GM18520 (cell line): Measurements from ENCODE around the gene ARL6IP4.

Experiments
- ATAC-seq: cut with Tn5 transposase; IDR thresholded peaks from one replicate; pipeline ENCODE4 v1.9.1; 2021; ENCODE audit not compliant: unreplicated experiment

The ARL6IP4 gene

DNA sequence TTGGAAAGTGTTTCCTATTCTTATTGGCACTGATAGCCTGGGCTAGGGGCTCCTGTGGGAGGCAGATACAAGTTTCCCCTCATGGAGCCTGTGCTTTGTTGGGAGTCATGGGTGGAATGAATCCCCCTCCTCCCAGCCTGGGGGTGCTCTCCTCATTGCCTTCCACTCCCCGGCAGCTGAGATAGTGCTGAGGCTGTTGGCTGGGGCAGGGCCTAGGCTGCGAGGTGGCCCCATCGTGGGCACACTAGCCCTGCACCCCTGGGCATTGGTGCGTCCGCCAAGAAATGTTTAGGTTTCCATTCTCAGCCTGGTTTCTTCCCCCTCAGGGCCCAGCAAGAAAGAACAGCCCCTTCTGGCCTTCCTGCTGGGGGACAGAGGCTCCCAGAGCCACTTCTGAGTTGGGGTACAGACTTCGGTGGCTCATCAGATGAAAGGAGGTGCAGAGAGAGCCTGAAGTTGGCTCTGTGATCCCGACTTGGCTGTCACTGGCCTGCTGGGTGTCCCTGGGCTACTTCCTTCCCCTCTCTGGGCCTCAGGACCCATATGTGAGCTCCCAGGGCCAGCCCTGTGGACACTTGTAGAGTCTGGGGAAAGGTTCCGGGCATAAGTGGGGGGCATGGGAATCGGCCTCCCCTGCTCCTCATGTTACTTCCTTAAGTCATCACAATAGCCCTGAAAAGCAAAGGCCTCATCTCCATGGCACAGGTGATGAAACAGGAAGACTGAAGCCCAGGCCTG lies 2.7 kb upstream of the ARL6IP4 start:
- no peak for ATAC-seq

- no peak for ATAC-seq
Measured at GRCh38 chr12:122978507-122978955, 1.9 kb upstream of the ARL6IP4 start.

DNA sequence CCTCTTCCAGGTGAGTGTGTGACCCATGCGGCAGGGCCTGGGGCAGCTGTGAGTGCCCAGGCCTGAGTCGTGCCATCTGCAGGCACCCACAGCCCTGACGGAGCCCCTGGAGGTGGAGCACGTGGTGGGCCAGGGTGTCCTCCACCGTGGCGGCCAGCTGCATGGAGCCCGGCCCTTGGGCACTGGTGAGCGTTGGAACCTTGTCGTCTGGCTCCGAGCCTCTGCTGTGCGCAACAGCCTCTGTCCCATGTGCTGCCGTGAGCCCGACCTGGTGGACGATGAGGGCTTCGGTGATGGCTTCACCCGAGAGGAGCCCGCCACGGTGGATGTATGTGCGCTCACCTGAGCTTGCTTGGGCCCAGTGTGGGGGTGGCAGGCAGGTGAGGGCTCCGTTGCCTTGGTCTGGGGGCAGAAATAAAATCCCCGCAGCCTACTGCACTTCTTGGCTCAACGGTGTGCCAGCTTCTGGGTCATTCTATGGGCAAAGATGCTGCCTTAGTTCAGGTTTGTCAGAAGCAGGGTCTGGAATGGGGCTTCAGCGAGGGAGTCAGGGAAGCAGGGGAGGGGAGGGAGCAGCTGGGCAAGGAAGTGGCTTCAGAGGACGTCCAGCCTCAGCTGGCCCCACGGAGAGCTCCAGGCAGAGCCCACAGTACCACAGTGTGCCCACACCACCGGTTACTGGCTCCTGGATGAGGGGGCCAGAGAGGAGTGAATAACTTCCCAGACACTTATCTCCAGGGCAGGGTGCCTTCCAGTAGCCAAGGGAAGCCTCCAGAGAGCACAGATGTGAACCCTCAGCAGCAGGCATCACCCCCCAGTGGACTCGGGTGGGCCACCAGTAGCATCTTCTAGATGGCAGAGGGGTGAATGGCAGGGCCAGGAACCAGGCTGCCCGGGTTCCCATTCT lies 1.2 kb upstream of the ARL6IP4 start:
- no peak for ATAC-seq

GRCh38 chr12:122979908-122980182 lies 636 bp upstream of the ARL6IP4 start:
- no peak for ATAC-seq

- no peak for ATAC-seq
Measured at GRCh38 chr12:122981036-122981471, 573 bp downstream of the ARL6IP4 start.

- ATAC-seq, result no peak
Measured at GRCh38 chr12:122981587-122982476, 1.4 kb downstream of the ARL6IP4 start.

DNA sequence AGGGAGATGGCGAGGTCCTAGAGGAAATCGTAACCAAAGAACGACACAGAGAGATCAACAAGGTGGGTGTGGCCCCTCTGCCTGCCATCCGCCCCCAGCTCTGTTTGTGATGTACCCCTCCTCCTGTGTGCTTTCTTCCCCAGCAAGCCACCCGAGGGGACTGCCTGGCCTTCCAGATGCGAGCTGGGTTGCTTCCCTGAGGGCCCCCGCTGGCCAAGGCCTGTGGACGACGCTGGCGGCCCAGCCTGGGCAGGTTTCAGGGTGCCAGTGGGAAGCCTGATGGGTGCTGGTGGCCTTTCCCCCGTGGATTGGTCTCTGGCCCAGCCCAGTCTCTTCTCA lies 2.0 kb downstream of the ARL6IP4 start:
- no peak for ATAC-seq

DNA sequence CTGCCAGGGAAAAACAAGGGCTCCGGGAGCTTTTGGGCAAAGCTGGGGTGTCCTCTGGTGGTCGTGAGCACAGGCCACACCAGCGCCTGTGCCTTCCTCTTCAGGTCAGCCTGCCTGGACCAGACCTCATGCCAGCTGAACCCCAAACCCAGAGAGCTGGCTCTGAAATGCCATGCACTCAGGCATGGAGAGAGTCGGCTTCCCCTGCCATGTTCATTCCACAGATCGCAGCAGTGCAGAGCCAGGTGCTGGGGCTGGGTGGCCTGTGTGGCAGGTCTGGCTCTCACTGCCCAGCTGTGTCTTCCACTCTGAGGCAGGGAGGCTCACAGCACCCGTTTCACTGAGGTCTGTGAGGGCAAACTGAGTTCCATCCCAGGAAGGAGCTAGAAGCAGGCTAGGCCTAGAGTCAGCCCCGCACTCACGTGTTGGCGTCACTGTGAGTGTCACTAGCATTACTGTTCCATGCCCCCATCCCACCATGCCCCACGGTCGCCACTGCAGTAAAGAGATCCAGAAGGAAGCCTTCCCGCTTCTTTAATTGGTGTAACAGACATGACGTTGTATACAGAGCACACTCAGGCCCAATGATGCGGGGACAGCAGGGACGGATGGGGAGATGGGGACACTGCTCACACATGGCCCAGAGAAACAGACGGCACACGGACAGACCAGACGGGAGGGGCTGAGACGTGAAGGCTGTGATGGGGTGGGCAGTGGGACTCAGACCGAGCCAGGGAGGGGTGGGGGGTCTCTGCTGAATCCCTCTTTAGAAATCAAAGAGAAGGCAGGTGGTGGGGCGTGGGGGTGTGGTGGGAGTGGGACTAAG lies 2.7 kb downstream of the ARL6IP4 start:
- no peak for ATAC-seq

DNA sequence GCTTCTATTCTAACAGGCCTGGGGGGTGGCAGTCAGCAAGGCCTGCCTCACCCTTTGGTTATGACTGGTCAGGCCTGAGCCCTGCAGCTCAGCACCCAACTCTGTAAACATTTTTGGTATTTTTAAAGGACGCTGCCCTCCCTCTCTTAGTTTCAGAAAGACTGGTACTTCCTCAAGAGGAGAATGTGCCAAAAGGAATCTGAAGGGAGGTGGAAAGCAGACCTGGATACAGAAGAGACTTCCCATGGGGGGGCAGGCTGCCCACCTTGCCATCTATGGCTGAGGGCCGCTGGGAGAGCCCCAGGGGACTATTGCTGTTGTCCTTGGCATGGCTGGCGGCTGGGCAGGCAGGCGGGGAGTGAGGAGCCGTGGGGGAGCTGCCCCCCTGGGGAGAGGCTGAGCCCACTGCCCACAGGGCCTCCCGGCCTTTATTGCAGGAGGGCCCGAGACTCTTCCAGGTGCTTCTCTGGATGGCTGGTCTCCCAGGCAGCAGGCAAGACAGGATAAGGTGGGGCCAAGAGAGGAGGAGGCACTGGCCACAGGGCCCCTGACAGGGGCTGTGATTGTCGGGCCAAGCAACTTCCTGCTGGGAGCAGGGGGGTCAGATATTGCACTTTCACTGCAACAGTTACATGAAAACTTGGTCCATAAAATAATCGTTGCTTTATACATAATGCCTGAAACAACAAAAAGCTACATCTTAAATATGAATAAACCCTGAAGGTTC lies 3.5 kb downstream of the ARL6IP4 start:
- no peak for ATAC-seq

DNA sequence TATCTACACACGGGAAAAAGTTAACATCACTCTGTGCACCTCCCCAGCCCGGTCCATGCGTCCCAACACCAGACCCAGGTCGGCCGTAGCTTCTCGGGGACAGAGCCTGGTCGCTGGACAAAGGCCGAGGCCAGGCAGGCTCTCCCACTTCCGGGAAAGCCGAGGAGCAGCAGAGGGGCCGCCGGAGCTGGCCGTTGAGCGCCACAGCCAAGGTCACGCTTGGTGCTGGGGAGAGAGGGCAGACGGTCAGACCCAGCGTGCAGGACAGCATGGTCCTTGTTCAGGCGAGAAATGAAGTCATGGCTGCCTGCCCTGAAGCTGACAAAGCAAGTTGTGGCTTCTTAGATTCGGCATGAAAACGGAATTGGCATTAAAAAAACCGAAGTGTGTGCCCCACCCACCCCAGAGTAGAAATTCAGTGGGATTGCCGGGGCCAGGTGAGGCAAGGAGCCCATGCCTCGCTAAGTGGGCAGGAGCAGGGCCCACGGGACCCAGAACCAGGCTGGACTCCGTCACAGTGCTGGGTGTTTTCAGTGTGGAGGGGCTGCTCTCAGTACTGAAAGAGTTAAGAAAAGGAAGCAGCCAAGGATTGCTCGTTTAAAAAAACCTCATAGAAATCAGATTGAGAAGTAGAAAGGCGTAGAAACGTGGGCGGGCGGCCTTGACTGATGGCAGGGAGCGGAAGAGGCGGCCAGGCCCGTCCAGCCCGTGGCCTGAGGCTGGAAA lies 4.3 kb downstream of the ARL6IP4 start:
- no peak for ATAC-seq

GRCh38 chr12:122985338-122986257 lies 5.1 kb downstream of the ARL6IP4 start:
- no peak for ATAC-seq

DNA sequence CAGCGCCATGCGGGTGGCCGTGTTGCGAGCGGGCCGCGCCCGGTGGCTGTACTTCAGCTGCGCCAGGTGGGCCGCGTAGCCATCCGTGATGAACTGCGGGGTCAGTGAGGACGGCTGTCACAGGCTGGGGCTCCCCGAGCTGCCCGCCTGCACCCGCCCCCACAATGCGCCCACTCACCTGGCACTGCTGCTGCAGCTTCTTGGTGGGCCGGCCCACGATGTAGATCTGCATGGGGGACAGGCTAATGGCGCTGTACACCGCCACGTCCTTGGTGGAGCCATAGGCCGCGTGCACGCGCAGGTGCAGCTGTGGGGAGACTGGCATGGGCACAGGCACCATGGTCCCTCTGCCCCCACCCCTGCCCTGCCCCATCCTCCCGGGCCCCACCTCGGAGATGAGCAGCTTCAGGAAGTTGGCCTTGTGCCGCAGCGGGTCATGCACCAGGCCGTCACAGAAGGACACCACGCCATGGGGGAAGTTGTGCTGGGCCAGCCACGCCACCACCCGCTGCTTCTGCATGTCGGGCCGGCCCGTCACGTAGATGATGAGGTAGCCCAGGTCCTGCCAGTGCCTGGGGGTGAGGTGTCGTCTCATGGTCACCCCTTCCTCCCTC lies 5.9 kb downstream of the ARL6IP4 start:
- ATAC-seq, result no peak

DNA sequence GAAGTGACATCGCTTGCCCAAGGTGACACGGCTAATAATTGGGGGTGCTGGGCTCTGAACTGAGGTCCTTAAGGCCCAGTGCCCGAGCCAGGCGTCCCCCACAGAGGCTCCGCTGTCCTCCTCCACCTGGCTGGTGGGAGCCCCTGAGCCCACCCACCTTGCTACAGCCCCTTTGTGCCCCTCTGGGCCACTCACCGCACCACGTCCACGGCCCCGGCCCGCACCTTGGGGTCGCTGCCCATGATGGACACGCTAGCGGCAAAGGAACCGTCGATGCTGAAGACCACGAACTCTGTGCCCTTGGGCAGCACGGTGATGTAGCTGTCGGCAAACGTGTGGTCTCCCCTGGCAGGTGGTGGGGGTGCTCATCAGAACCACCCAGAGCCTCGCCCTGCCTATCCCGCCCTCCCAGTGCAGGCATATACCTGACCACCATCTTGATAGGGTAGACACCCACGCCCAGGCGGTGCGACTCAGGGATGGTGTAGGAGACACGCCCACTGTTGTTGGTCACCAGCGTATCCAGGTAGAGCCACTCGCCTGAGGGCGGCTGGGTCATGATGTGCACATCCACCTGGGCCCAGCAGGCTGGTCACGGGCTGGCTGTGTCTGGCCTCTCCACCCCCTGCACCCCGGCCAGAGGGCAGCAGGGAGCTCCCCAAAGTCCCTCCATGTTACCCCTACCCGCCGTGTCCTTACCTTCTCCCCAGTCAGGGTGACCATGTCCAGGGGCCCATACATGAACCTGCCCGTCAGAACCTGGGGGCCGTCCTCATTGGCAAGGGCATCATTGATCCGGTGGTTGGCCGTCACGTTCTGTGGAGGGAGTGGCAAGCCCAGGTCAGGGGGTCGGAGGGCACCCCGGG lies 6.8 kb downstream of the ARL6IP4 start:
- no peak for ATAC-seq

DNA sequence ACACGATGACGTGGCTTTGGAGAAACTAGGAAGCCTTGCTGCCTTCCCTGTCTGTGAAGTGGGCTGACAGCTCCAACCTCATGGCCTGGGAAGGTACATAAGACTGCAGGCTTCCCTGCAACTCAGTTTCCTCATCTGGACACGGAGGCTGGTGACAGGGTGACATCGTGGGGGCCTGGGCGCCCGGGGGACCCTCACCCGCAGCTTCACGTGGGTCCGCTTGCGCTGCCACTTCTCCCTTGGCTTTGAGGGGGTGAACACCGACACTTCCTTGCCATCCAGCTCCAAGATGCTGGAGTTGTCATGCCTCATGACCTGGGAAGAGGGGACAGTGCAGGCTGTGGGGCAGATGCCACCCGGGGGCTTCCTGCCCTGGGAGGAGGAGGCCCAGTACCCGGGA lies 7.6 kb downstream of the ARL6IP4 start:
- no peak for ATAC-seq

GRCh38 chr12:122988612-122989212 lies 8.2 kb downstream of the ARL6IP4 start:
- ATAC-seq, result no peak

DNA sequence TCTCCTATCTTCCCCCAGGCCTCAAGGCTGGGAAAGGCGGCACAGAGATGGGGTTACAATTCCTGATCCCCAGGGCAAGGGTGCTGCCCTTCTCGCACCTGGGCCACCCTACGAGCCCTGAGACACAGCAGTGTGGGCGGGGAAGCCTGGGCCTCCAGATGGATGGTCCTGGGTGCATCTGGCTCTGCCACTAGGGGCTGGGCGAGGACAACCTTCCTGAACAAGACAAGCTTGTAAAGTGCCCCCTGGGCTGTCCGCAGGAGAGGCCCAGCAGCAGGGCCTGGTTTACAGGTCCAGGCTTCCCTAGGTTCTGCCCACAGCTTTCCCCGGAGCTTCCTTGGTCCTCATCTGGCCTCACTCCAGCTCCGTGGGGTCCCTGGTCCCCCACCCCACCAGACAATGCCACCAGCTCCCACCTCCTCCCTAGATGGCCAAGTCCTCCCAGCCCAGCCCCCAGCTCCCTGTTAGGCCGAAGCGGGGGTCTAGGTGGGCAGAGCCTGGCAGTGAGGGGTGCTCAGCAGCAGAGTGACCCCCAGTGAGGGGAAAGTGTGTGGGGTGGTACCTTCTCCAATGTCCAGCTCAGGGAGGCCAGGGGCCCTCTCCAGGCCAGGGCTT lies 8.9 kb downstream of the ARL6IP4 start:
- ATAC-seq, result no peak
